CD4-positive, CD25-positive, alpha-beta regulatory T cell (primary cell): ENCODE results near the gene EMC9. TPM values are rescaled to one million over a fixed set of nuclear protein-coding genes. Genes with fewer than 3 reads are reported as not detected.
A peak's percentile ranks its signal among the peaks of the same experiment; 100 is the strongest.
"Not testable (repeated sequence)": the region's sequence is repeated elsewhere in the genome, so short reads cannot be mapped to it uniquely, and the experiment has no call there.

Source experiments
- ATAC-seq, 2 donors: fragments of 150-1000 bp; cut with Tn5 transposase; one replicate each; pipeline ENCODE4 v1.10.0; 2021; ENCODE audit warnings: low read depth in 2 of 2, moderate number of reproducible peaks in 2 of 2, moderate library complexity in 1 of 2
- DNase-seq, 3 donors: peaks; one replicate each; pipeline versions ENCODE4 v3.0.0 to v3.0.0-alpha.2; 2012 to 2022; ENCODE audit warnings: mixed read lengths in 1 of 3
- H3K27ac ChIP-seq: one replicate; pipeline ENCODE4 v1.7.0; 2013; ENCODE audit warnings: mild to moderate bottlenecking, low read length; ENCODE audit not compliant: insufficient read depth, poor library complexity, severe bottlenecking
- H3K27me3 ChIP-seq: one replicate; pipeline ENCODE4 v1.7.0; 2013; ENCODE audit warnings: low read length; ENCODE audit not compliant: control insufficient read depth, insufficient read depth
- H3K36me3 ChIP-seq: one replicate; pipeline ENCODE4 v1.7.0; 2013; ENCODE audit warnings: mild to moderate bottlenecking, low read length, moderate library complexity; ENCODE audit not compliant: control insufficient read depth, insufficient read depth
- H3K4me1 ChIP-seq: 2 replicates; pipeline ENCODE4 v1.7.0; 2013; ENCODE audit warnings: mild to moderate bottlenecking, low read length; ENCODE audit not compliant: insufficient read depth, control insufficient read depth, poor library complexity, severe bottlenecking
- H3K4me3 ChIP-seq: one replicate; pipeline ENCODE4 v1.7.0; 2013; ENCODE audit warnings: low read depth, mild to moderate bottlenecking, low read length, moderate library complexity
- H3K9me3 ChIP-seq, 2 experiments: 1 replicate in 1 of 2; 2 replicates in 1 of 2; pipeline ENCODE4 v1.7.0; 2013; ENCODE audit warnings: low read length in 2 of 2, mild to moderate bottlenecking in 1 of 2, moderate library complexity in 1 of 2; ENCODE audit not compliant: control insufficient read depth in 2 of 2
- H3K27ac Mint-ChIP-seq, 3 donors: one replicate each; pipeline ENCODE4 v1.8.0; 2020 to 2022; ENCODE audit warnings: mild to moderate bottlenecking in 3 of 3, mixed read lengths in 3 of 3, moderate library complexity in 2 of 3
- H3K27me3 Mint-ChIP-seq: one replicate; pipeline ENCODE4 v1.8.0; 2022; ENCODE audit warnings: mild to moderate bottlenecking, mixed read lengths
- H3K36me3 Mint-ChIP-seq: one replicate; pipeline ENCODE4 v1.8.0; 2020; ENCODE audit warnings: mixed read lengths
- H3K4me1 Mint-ChIP-seq, 4 donors: one replicate each; pipeline ENCODE4 v1.8.0; 2020 to 2022; ENCODE audit warnings: mixed read lengths in 4 of 4, mild to moderate bottlenecking in 1 of 4
- H3K4me3 Mint-ChIP-seq, 4 donors: one replicate each; pipeline ENCODE4 v1.8.0; 2020 to 2022; ENCODE audit warnings: mild to moderate bottlenecking in 4 of 4, mixed read lengths in 4 of 4, moderate library complexity in 3 of 4
- H3K9me3 Mint-ChIP-seq, 7 donors: one replicate each; pipeline ENCODE4 v1.8.0; 2020 to 2022; ENCODE audit warnings: mixed read lengths in 7 of 7, mild to moderate bottlenecking in 3 of 7, moderate library complexity in 2 of 7
- polyA plus RNA-seq, 4 donors: library from polyadenylated mRNA; unstranded; fragments of 300-500 nt; fragmentation: Illumina TruSeq; gene quantifications; one replicate each; pipeline ENCODE4 v1.2.3, GENCODE V29; 2021
- total RNA-seq: library from RNA; stranded (reverse); gene quantifications from one replicate; pipeline ENCODE4 v1.2.3, GENCODE V29; 2022

EMC9 gene
- total and polyA plus RNA-seq, 5 donors from 2014 or later = 10.7 to 22.5 (median 11.7) TPM

GRCh38 chr14:24108336-24108874 is 33.0 kb downstream of the EMC9 start:
- peaks cover 9 to 21% (median 15%) of the 10 kb centered on the region in 4 donors for H3K4me1 Mint-ChIP-seq
- Histone ChIP-seq H3K36me3 (peaks cover 6% of the 10 kb centered on the region), H3K4me3 (peak overlapping the region; percentile 46), H3K4me1 (peaks cover 13% of the 10 kb centered on the region), H3K9me3 (no peaks in the 10 kb centered on the region), H3K27me3 (no peaks in the 10 kb centered on the region), H3K27ac (peak overlapping the region; percentile 82)
- peak overlapping the region; percentile 90 to 99 (median 95) for H3K27ac Mint-ChIP-seq
- H3K36me3 Mint-ChIP-seq = peaks cover 15% of the 10 kb centered on the region
- peaks cover 0 to 1% (median 0%) of the 10 kb centered on the region in 7 donors for H3K9me3 Mint-ChIP-seq
- peak; percentile 16 to 18 for ATAC-seq
- DNase-seq = no peak
- H3K27me3 Mint-ChIP-seq = no peaks in the 10 kb centered on the region
- H3K4me3 Mint-ChIP-seq = peak overlapping the region in 1 of 4 donors; percentile 70

GRCh38 chr14:24106672-24107271 is 34.6 kb downstream of the EMC9 start:
- Mint-ChIP-seq H3K27me3 (no peaks in the 10 kb centered on the region), H3K36me3 (peaks cover 28% of the 10 kb centered on the region), H3K9me3 (peaks cover 0 to 1% (median 0%) of the 10 kb centered on the region in 7 donors), H3K4me1 (peaks cover 9 to 21% (median 13%) of the 10 kb centered on the region in 4 donors), H3K4me3 (no peak overlapping the region), H3K27ac (no peak overlapping the region)
- no peak for DNase-seq
- Histone ChIP-seq H3K36me3 (peaks cover 18% of the 10 kb centered on the region), H3K27ac (no peak overlapping the region), H3K4me1 (peaks cover 9% of the 10 kb centered on the region), H3K9me3 (no peaks in the 10 kb centered on the region), H3K27me3 (no peaks in the 10 kb centered on the region), H3K4me3 (no peak overlapping the region)
- ATAC-seq = no peak

DNA sequence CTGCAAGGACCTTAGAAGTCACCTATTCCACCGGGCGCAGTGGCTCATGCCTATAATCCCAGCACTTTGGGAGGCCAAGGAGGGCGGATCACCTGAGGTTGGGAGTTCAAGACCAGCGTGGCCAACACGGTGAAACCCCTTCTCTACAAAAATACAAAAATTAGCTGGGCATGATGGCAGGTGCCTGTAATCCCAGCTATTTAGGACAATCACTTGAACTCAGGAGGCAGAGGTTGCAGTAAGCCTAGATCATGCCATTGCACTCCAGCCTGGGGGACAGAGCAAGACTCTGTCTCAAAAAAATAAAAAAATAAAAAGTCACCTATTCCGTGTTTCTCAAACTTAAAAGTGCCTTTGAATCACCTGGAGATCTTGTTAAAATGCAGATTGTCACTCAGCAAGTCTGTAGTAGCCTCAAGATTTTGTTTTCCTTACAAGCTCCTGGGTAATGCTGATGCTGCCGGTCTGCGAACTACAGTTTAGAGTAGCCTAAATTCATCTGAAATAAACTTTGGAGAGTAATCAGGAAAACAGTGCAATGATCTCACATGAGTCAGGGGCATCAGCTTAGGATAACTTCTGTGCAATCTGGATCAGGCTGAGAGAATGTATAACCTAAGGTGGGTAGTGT is 35.7 kb downstream of the EMC9 start:
- H3K27ac Mint-ChIP-seq = peak overlapping the region in 2 of 3 donors; percentile 9 to 17
- not testable (repeated sequence) for H3K4me3 ChIP-seq, H3K9me3 Mint-ChIP-seq, H3K27me3 Mint-ChIP-seq, H3K9me3 ChIP-seq, ATAC-seq, H3K27ac ChIP-seq, H3K4me3 Mint-ChIP-seq, H3K4me1 ChIP-seq, DNase-seq, H3K27me3 ChIP-seq
- peaks cover 33% of the 10 kb centered on the region for H3K36me3 Mint-ChIP-seq
- H3K4me1 Mint-ChIP-seq = peaks cover 9 to 21% (median 13%) of the 10 kb centered on the region in 4 donors
- peaks cover 19% of the 10 kb centered on the region for H3K36me3 ChIP-seq

GRCh38 chr14:24103451-24103850 is 37.9 kb downstream of the EMC9 start:
- Mint-ChIP-seq H3K27me3 (no peaks in the 10 kb centered on the region), H3K27ac (no peak overlapping the region), H3K4me3 (peak overlapping the region in 1 of 4 donors; percentile 54), H3K4me1 (peaks cover 3 to 12% (median 7%) of the 10 kb centered on the region in 4 donors), H3K9me3 (peaks cover 0 to 1% (median 0%) of the 10 kb centered on the region in 7 donors), H3K36me3 (peaks cover 41% of the 10 kb centered on the region)
- ATAC-seq (no peak), DNase-seq (no peak)
- Histone ChIP-seq H3K27me3 (no peaks in the 10 kb centered on the region), H3K27ac (no peak overlapping the region), H3K4me1 (peaks cover under 1% of the 10 kb centered on the region), H3K36me3 (peaks cover 33% of the 10 kb centered on the region), H3K4me3 (no peak overlapping the region), H3K9me3 (no peaks in the 10 kb centered on the region)

- no peaks in the 10 kb centered on the region for H3K27me3 Mint-ChIP-seq
- no peak overlapping the region for H3K27ac Mint-ChIP-seq
- H3K4me1 ChIP-seq = no peaks in the 10 kb centered on the region
Measured at GRCh38 chr14:24102357-24103048, 38.9 kb downstream of the EMC9 start.

DNA sequence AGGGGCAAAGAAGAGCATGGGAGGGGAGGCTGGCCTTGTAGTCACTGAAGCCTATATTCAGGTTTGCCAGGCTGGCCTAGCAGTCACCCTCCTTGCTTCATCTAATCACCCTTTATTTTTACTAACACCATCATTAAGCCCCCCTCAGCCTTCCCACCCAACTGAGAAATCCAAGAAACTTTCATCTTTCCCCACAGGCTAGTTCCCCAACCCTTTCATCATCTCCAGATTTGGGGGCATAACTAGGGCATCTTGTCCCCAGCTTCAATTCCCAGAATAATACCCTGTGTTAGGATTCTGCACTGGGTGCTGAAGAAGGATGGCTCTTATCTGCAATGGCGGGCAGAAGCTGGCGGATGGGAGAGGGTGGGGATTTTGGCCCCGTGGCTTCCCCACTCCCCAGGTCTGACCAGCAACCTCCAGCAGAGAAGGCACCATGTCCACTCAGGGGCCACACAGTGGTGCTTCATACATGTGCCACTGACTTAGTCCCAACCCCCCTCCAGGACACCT is 40.4 kb downstream of the EMC9 start:
- Mint-ChIP-seq H3K9me3 (peaks cover 0 to 1% (median 0%) of the 10 kb centered on the region in 7 donors), H3K4me3 (peak overlapping the region in 1 of 4 donors; percentile 1), H3K4me1 (peaks cover 0 to 12% (median 4%) of the 10 kb centered on the region in 4 donors), H3K36me3 (peaks cover 45% of the 10 kb centered on the region), H3K27me3 (no peaks in the 10 kb centered on the region), H3K27ac (peak overlapping the region in 1 of 3 donors; percentile 78)
- Histone ChIP-seq H3K4me1 (peaks cover under 1% of the 10 kb centered on the region), H3K9me3 (no peaks in the 10 kb centered on the region), H3K27me3 (no peaks in the 10 kb centered on the region), H3K4me3 (no peak overlapping the region), H3K36me3 (peaks cover 43% of the 10 kb centered on the region), H3K27ac (no peak overlapping the region)
- DNase-seq = no peak
- no peak for ATAC-seq

More at GRCh38 chr14:24102357-24103048, 38.9 kb downstream of the EMC9 start:
- Histone ChIP-seq H3K4me3 (no peak overlapping the region), H3K27ac (no peak overlapping the region), H3K36me3 (peaks cover 40% of the 10 kb centered on the region), H3K9me3 (no peaks in the 10 kb centered on the region), H3K27me3 (no peaks in the 10 kb centered on the region)
- DNase-seq (no peak), ATAC-seq (no peak)
- H3K4me1 Mint-ChIP-seq = peaks cover under 1 to 5% (median 3%) of the 10 kb centered on the region in 4 donors
- H3K4me3 Mint-ChIP-seq = no peak overlapping the region
- H3K36me3 Mint-ChIP-seq = peaks cover 45% of the 10 kb centered on the region
- peaks cover 0 to 1% (median 0%) of the 10 kb centered on the region in 7 donors for H3K9me3 Mint-ChIP-seq

DNA sequence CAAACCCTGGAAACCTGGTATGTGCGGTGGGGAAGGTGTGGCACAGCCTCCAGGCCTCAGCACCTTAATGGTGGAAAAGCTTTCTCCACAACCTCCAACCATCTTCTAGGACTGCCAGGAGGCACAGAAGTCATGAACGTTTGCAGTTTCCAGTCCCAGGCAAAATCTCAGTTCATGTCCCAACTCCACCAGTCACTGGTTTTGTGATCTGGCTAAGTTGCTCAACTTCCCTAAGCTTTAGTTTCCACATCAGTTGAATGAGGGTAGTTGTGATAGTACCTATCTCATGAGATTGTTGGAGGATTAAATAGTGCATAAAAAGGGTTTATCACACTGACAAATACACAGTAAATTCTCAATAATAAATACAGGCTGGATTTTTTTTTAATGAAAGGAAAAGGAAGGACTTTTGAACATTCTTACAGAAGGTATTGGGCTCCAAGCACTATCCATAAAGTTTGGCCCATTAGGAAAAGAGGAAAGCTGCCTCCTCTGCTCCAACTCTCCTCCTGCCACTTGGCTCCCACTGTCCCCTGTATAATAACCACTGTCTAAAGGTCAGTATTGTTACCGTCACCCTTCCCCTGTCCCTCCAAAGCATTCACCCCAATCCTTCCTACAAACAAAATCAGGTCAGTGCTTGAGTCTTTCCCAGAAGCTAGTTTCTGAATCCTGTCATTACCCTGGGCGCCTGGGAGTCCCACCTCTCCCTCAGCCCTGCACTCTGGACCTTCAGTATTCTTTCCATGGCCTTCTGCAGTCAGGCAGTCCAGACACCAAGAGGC is 41.0 kb downstream of the EMC9 start:
- H3K4me3 ChIP-seq = no peak overlapping the region
- Mint-ChIP-seq H3K4me1 (peaks cover 4 to 17% (median 9%) of the 10 kb centered on the region in 4 donors), H3K9me3 (peaks cover 0 to 1% (median 0%) of the 10 kb centered on the region in 7 donors), H3K4me3 (no peak overlapping the region), H3K36me3 (peaks cover 45% of the 10 kb centered on the region), H3K27me3 (no peaks in the 10 kb centered on the region), H3K27ac (peak overlapping the region in 1 of 3 donors; percentile 78)
- H3K27me3 ChIP-seq = no peaks in the 10 kb centered on the region
- peaks cover 7% of the 10 kb centered on the region for H3K4me1 ChIP-seq
- H3K36me3 ChIP-seq = peaks cover 43% of the 10 kb centered on the region
- H3K27ac ChIP-seq = no peak overlapping the region
- no peak for DNase-seq
- H3K9me3 ChIP-seq = no peaks in the 10 kb centered on the region
- ATAC-seq = no peak
